Measurements from ENCODE around the gene TSEN54. TPM values are rescaled to one million over a fixed set of nuclear protein-coding genes. Genes with fewer than 3 reads are reported as not detected.

TSEN54 gene
- total RNA-seq, 1 experiment from 2014 or later = 44.5 TPM

DNA sequence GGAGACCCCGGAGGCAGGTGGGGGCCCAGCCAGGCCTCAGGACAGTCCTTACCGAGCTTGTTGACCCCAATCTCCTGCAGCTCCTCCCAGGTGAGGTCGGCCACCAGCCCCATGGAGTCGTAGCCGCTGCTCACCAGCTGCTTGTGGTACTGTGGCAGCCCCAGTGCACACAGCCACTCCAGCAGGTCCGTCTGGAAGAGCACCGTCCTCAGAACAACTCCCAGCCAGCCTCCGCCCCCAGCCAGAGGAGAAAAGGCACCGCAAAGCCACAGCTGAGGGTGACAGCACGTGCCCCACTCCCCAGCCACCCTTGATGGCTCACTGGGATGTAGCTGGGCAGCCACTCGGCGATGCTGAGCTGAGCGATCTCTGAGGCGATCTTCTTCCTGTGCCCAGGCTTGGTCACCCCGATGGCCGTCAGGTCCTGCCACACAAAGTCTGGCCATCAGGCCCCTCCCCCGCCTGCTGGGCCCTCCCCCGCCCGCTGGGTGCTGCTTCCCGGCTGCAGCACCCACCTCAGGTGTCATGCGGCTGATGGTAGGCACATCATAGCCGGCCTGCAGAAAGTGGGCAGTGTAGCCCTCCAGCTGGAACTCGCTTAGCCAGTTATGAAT lies 12.9 kb upstream of the TSEN54 start:
- TF ChIP-seq, protein P1, sequence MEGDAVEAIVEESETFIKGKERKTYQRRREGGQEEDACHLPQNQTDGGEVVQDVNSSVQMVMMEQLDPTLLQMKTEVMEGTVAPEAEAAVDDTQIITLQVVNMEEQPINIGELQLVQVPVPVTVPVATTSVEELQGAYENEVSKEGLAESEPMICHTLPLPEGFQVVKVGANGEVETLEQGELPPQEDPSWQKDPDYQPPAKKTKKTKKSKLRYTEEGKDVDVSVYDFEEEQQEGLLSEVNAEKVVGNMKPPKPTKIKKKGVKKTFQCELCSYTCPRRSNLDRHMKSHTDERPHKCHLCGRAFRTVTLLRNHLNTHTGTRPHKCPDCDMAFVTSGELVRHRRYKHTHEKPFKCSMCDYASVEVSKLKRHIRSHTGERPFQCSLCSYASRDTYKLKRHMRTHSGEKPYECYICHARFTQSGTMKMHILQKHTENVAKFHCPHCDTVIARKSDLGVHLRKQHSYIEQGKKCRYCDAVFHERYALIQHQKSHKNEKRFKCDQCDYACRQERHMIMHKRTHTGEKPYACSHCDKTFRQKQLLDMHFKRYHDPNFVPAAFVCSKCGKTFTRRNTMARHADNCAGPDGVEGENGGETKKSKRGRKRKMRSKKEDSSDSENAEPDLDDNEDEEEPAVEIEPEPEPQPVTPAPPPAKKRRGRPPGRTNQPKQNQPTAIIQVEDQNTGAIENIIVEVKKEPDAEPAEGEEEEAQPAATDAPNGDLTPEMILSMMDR (conservative IDR thresholded peaks at IDR 0.05) = no peak
- no peaks in the 10 kb centered on the region for H3K79me1 ChIP-seq (ENCODE audit: insufficient read depth, low read depth, low read length, poor library complexity, severe bottlenecking)
- H3K27ac ChIP-seq (ENCODE audit: insufficient read length, low read depth, low read length) = no peak overlapping the region
- H3T11ph ChIP-seq (ENCODE audit: low read length) = no peak overlapping the region
- no peak overlapping the region for H3K18ac ChIP-seq (ENCODE audit: insufficient read length, low read depth, low read length)
- H3K27ac Mint-ChIP-seq = 0 out of 7 replicates have a peak overlapping the region, but pooled peaks of 1 of the 3 experiments have one; percentile 40
- no peak overlapping the region for H3K14ac ChIP-seq (ENCODE audit: insufficient read depth, low read length)
- no peak overlapping the region for H2BK15ac ChIP-seq (ENCODE audit: low read depth, low read length)
- H3K4me2 ChIP-seq (ENCODE audit: insufficient read depth, insufficient read length, low read length) = no peak overlapping the region
- H3K4ac ChIP-seq (ENCODE audit: low read depth, low read length) = no peak overlapping the region
- H3K79me2 ChIP-seq (ENCODE audit: insufficient read depth, low read length) = no peaks in the 10 kb centered on the region
- H3K4me1 Mint-ChIP-seq = no peaks in the 10 kb centered on the region
- H3K27me3 Mint-ChIP-seq (ENCODE audit: low read depth) = no peaks in the 10 kb centered on the region; the same call in 1 of the 2 replicates
- H3K9me3 Mint-ChIP-seq = no peaks in the 10 kb centered on the region
- H4K8ac ChIP-seq (replicated peaks; ENCODE audit: insufficient read length, low read depth, low read length) = no peak overlapping the region
- H3K4me1 ChIP-seq (ENCODE audit: insufficient read depth, low read length) = no peaks in the 10 kb centered on the region
- no peak overlapping the region for H2BK120ac ChIP-seq (ENCODE audit: low read depth, low read length, poor library complexity, severe bottlenecking)
- H3K4me3 Mint-ChIP-seq = no peak overlapping the region
- H4K91ac ChIP-seq (ENCODE audit: insufficient read length, low read depth, low read length) = no peak overlapping the region
- no peak overlapping the region for H2BK20ac ChIP-seq (ENCODE audit: low read depth, low read length, poor library complexity, severe bottlenecking)
- H4K20me1 ChIP-seq (ENCODE audit: control insufficient read depth, insufficient read depth, insufficient read length) = no peaks in the 10 kb centered on the region
- H2BK12ac ChIP-seq (ENCODE audit: insufficient read length, low read depth, low read length) = no peak overlapping the region
- H3K36me3 Mint-ChIP-seq (ENCODE audit: insufficient read depth in 1 of 3, low read depth in 3 of 3) = peaks cover 0 to 44% (median 23%) of the 10 kb centered on the region in 3 experiments; a peak in 5 of 7 replicates
- no peak overlapping the region for H3K9ac ChIP-seq (ENCODE audit: extremely low read depth, insufficient read length, low read length)
- no peak overlapping the region for H2AFZ ChIP-seq (ENCODE audit: low read length)
- no CpG with 5 or more reads among the region's 23 CpGs for WGBS (ENCODE audit: extremely low coverage, insufficient read length, low lambda C conversion rate)
- no peaks in the 10 kb centered on the region for H3K23me2 ChIP-seq (ENCODE audit: insufficient read length, low read depth, low read length, poor library complexity, severe bottlenecking)
- H3K9me3 ChIP-seq (ENCODE audit: control insufficient read depth, low read depth, low read length) = no peaks in the 10 kb centered on the region
- no peak overlapping the region for H3K56ac ChIP-seq (ENCODE audit: insufficient read length, low read depth, low read length)
- no peak overlapping the region for H3K23ac ChIP-seq (ENCODE audit: insufficient read length, low read depth, low read length)
- DNase-seq = no peak
- H2BK5ac ChIP-seq (ENCODE audit: insufficient read length, low read length) = no peak overlapping the region
- no peak overlapping the region for H4K5ac ChIP-seq (ENCODE audit: insufficient read length, low read depth, low read length)
- no peaks in the 10 kb centered on the region for H3K27me3 ChIP-seq (ENCODE audit: insufficient read depth, low read length)
- H2AK5ac ChIP-seq (ENCODE audit: insufficient read length, low read length) = no peak overlapping the region

All from H9 (cell line).